IMR-90 (cell line): ENCODE measurements around the gene GJB4. TPM values are rescaled to one million over a fixed set of nuclear protein-coding genes. Genes with fewer than 3 reads are reported as not detected.

ENCODE experiments used
- ATAC-seq: fragments of 200-7000 bp; cut with Tn5 transposase; 2 replicates; pipeline ENCODE4 v1.9.1; 2020; ENCODE audit warnings: low read depth, mild to moderate bottlenecking, moderate library complexity
- BruUV-seq: library from RNA; stranded (reverse); fragments of 400-500 nt; replicated peaks from 2 replicates; lab custom pipeline; 2021; lab: Mats Ljungman, UMichigan
- CTCF ChIA-PET: fragments of 300-600 bp; formaldehyde crosslinking; extraction: SDS; loops from one replicate; lab custom pipeline; 2021; ENCODE audit warnings: antibody characterized with exemption; lab: Yijun Ruan, JAX
- POLR2A ChIA-PET: fragments of 300-600 bp; sonication (Branson Sonifier 250); formaldehyde crosslinking; loops from one replicate; lab custom pipeline; 2022; ENCODE audit warnings: antibody characterized with exemption; ENCODE audit not compliant: unreplicated experiment; lab: Charles Lee
- DNase-seq: peaks from one replicate; pipeline ENCODE4 v3.0.0; 2013
- H2AFZ ChIP-seq: replicated peaks from 2 replicates; pipeline ENCODE3; 2013; ENCODE audit warnings: low read length, mild to moderate bottlenecking; ENCODE audit not compliant: poor library complexity
- H2AK5ac ChIP-seq: 2 replicates; pipeline ENCODE4 v1.6.1; 2013; ENCODE audit warnings: low read depth, low read length, inconsistent platforms
- H2AK9ac ChIP-seq: replicated peaks from 2 replicates; pipeline ENCODE3; 2013; ENCODE audit warnings: mild to moderate bottlenecking, low read depth, low read length, moderate library complexity; ENCODE audit not compliant: poor library complexity
- H2BK120ac ChIP-seq: 2 replicates; pipeline ENCODE4 v1.6.1; 2013; ENCODE audit warnings: low read depth, low read length, inconsistent platforms
- H2BK15ac ChIP-seq: 3 replicates; pipeline ENCODE4 v1.6.1; 2013; ENCODE audit warnings: low read depth, low read length, inconsistent platforms
- H2BK20ac ChIP-seq: 2 replicates; pipeline ENCODE4 v1.6.1; 2013; ENCODE audit warnings: low read depth, mild to moderate bottlenecking, inconsistent platforms, low read length, moderate library complexity
- H2BK5ac ChIP-seq: 2 replicates; pipeline ENCODE4 v1.6.1; 2013; ENCODE audit warnings: mild to moderate bottlenecking, low read depth, low read length, inconsistent platforms; ENCODE audit not compliant: poor library complexity, severe bottlenecking
- H3K14ac ChIP-seq: replicated peaks from 2 replicates; pipeline ENCODE4 v1.6.1; 2013; ENCODE audit warnings: low read depth, low read length, inconsistent platforms
- H3K18ac ChIP-seq: 2 replicates; pipeline ENCODE4 v1.6.1; 2013; ENCODE audit warnings: low read depth, low read length, control low read depth
- H3K23ac ChIP-seq: 2 replicates; pipeline ENCODE4 v1.6.1; 2013; ENCODE audit warnings: low read depth, low read length, inconsistent platforms
- H3K27ac ChIP-seq: 2 replicates; pipeline ENCODE4 v1.5.1; 2013; ENCODE audit warnings: mild to moderate bottlenecking, control low read depth, low read length; ENCODE audit not compliant: insufficient read depth
- H3K27me3 ChIP-seq: 2 replicates; pipeline ENCODE4 v1.6.1; 2013; ENCODE audit warnings: low read length; ENCODE audit not compliant: control insufficient read depth, insufficient read depth
- H3K36me3 ChIP-seq: 2 replicates; pipeline ENCODE4 v1.6.1; 2013; ENCODE audit warnings: low read length, mixed read lengths; ENCODE audit not compliant: control insufficient read depth, insufficient read depth
- H3K4ac ChIP-seq: 2 replicates; pipeline ENCODE4 v1.6.1; 2013; ENCODE audit warnings: low read depth, low read length, inconsistent platforms
- H3K4me1 ChIP-seq: 2 replicates; pipeline ENCODE4 v1.6.1; 2013; ENCODE audit warnings: low read length, mixed read lengths; ENCODE audit not compliant: control insufficient read depth, insufficient read depth
- H3K4me2 ChIP-seq: 2 replicates; pipeline ENCODE4 v1.6.1; 2013; ENCODE audit warnings: low read depth, mild to moderate bottlenecking, control low read depth, low read length, moderate library complexity
- H3K4me3 ChIP-seq: 2 replicates; pipeline ENCODE4 v1.5.1; 2013; ENCODE audit warnings: low read depth, mild to moderate bottlenecking, control low read depth, low read length, moderate library complexity; ENCODE audit not compliant: insufficient read depth
- H3K56ac ChIP-seq: 2 replicates; pipeline ENCODE4 v1.6.1; 2013; ENCODE audit warnings: low read length, inconsistent platforms; ENCODE audit not compliant: insufficient read depth; ENCODE audit errors: extremely low read depth
- H3K79me1 ChIP-seq, 2 experiments: 2 replicates each; pipeline ENCODE4 v1.6.1; 2013; ENCODE audit warnings: low read length in 2 of 2, inconsistent platforms in 1 of 2, low read depth in 1 of 2
- H3K9ac ChIP-seq: 2 replicates; pipeline ENCODE4 v1.6.1; 2013; ENCODE audit warnings: low read depth, low read length, control low read depth
- H3K9me1 ChIP-seq: 2 replicates; pipeline ENCODE4 v1.6.1; 2013; ENCODE audit warnings: low read length, inconsistent platforms; ENCODE audit not compliant: insufficient read depth
- H3K9me3 ChIP-seq: 2 replicates; pipeline ENCODE4 v1.6.1; 2013; ENCODE audit warnings: low read length; ENCODE audit not compliant: control insufficient read depth, insufficient read depth
- H4K20me1 ChIP-seq: 2 replicates; pipeline ENCODE4 v1.6.1; 2013; ENCODE audit warnings: low read length, inconsistent platforms; ENCODE audit not compliant: insufficient read depth
- H4K5ac ChIP-seq: 2 replicates; pipeline ENCODE4 v1.6.1; 2013; ENCODE audit warnings: mild to moderate bottlenecking, low read depth, low read length, control low read depth
- H4K8ac ChIP-seq, 2 experiments: 2 replicates each; pipeline ENCODE4 v1.6.1; 2013; ENCODE audit warnings: low read depth in 2 of 2, low read length in 2 of 2, control low read depth in 1 of 2, inconsistent platforms in 1 of 2
- H4K91ac ChIP-seq: 2 replicates; pipeline ENCODE4 v1.6.1; 2013; ENCODE audit warnings: low read depth, low read length, inconsistent platforms; ENCODE audit not compliant: insufficient read depth
- NFE2L2 ChIP-seq: fragments of 150-350 bp; IDR thresholded peaks from 2 replicates; pipeline ENCODE4 v1.6.1; 2016; ENCODE audit warnings: low read depth, mild to moderate bottlenecking, low read length
- WGBS, 2 experiments: methylation state at CpG; one replicate each; pipeline versions ENCODE4 v1.1.5 to v1.1.7; 2013; ENCODE audit warnings: missing lambda C conversion rate in 2 of 2; ENCODE audit not compliant: insufficient read length in 1 of 2; ENCODE audit errors: extremely low coverage in 2 of 2; 5-methylcytosine and 5-hydroxymethylcytosine counted together
- dilution Hi-C: fragments of 300-500 bp; cut with HindIII; formaldehyde crosslinking; loops from one replicate; pipeline ENCODE4 v1.14.3; 2018; ENCODE audit warnings: low sequenced_read_pairs; ENCODE audit not compliant: unreplicated experiment
- in situ Hi-C: fragments of 300-500 bp; cut with MboI; formaldehyde crosslinking; loops from 3 replicates; pipeline ENCODE4 v1.14.3; 2019; ENCODE audit warnings: low sequenced_read_pairs, inconsistent platforms, mixed read lengths
- intact Hi-C: fragments of 100-400 bp; cut with micrococcal nuclease; formaldehyde crosslinking; loops from 2 replicates; pipeline ENCODE4 v1.10.0; 2022
- polyA plus RNA-seq, 3 experiments: library from polyadenylated mRNA; depleted of rRNA; stranded (reverse); fragments of >200 nt; gene quantifications; 2 replicates each; pipeline ENCODE4 v1.2.3, GENCODE V29; 2012; ENCODE audit warnings: low replicate concordance in 1 of 3
- total RNA-seq: library from RNA; depleted of rRNA; stranded (reverse); fragments of >200 nt; gene quantifications from 2 replicates; pipeline ENCODE4 v1.2.3, GENCODE V29; 2012
- TF ChIP-seq, protein P1 (sequence below): fragments of 150-350 bp; IDR thresholded peaks from 2 replicates; pipeline ENCODE4 v1.6.1; 2017; ENCODE audit warnings: mild to moderate bottlenecking, antibody characterized with exemption, low read length, low read depth

Gene GJB4
- total and polyA plus RNA-seq, 2 of the 4 experiments (the other 2 are of a cell fraction) = not detected

DNA sequence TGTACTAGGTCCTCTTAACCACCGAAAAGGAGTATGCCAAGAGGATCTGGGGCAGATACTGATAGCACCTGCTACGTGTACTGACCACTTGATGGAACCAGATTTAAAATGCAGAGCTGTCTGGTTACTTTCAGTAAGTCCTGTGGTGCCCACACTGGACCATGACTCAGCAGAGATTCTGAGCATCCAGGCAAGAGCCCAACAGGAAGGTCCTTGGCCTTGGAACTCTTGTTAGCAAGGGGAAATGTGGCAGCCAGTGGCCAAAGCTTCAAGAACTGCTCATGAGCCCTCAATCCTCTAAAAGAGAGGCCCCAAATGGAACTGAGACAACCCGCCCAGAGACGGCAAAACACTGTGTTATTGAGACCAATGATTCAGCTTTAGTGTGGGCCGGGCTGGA lies 8.9 kb upstream of the GJB4 start:
- no peak for DNase-seq
- intact Hi-C loops = no loop called here
- no peak for ATAC-seq

More for the DNA sequence above, 8.9 kb upstream of the GJB4 start:
- no peak overlapping the region for H2BK120ac ChIP-seq
- H3K36me3 ChIP-seq = no peaks in the 10 kb centered on the region
- H4K20me1 ChIP-seq = no peaks in the 10 kb centered on the region
- TF ChIP-seq, protein P1, sequence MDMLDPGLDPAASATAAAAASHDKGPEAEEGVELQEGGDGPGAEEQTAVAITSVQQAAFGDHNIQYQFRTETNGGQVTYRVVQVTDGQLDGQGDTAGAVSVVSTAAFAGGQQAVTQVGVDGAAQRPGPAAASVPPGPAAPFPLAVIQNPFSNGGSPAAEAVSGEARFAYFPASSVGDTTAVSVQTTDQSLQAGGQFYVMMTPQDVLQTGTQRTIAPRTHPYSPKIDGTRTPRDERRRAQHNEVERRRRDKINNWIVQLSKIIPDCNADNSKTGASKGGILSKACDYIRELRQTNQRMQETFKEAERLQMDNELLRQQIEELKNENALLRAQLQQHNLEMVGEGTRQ = no peak
- peak; percentile 44; the same call in 1 of the 2 replicates for TF ChIP-seq NFE2L2
- no peak overlapping the region for H3K9ac ChIP-seq
- no peaks in the 10 kb centered on the region for H3K9me1 ChIP-seq
- no peak overlapping the region for H3K4me2 ChIP-seq
- H2AK9ac ChIP-seq = no peak overlapping the region
- no peak overlapping the region for H3K4ac ChIP-seq
- no peak overlapping the region for H3K14ac ChIP-seq
- ChIA-PET CTCF (interaction anchor here (1.2 kb wide), 1 partner anchor 8 kb away, joined by 5 read pairs; no protein-coding TSS in a partner anchor), POLR2A (no interaction called here)
- no peak overlapping the region for H3K27ac ChIP-seq
- in situ Hi-C loops = no loop called here
- H2AK5ac ChIP-seq = no peak overlapping the region
- no peak overlapping the region for H3K23ac ChIP-seq
- no peak overlapping the region for H4K5ac ChIP-seq
- no peak overlapping the region for H4K8ac ChIP-seq
- dilution Hi-C loops = no loop called here
- H3K9me3 ChIP-seq = no peaks in the 10 kb centered on the region
- no peaks in the 10 kb centered on the region for H3K4me1 ChIP-seq
- H3K18ac ChIP-seq = no peak overlapping the region
- no peak overlapping the region for H3K56ac ChIP-seq
- H2AFZ ChIP-seq = no peak overlapping the region
- no peaks in the 10 kb centered on the region; the same call in 1 of the 2 replicates for H3K27me3 ChIP-seq
- BruUV-seq = no TSS peak
- no peak overlapping the region for H2BK15ac ChIP-seq
- 72% methylated on average over 5 of the region's 5 CpGs; no CpG with 5 or more reads in 1 of the 2 experiments for WGBS, 2 experiments
- H2BK5ac ChIP-seq = no peak overlapping the region
- no peak overlapping the region for H2BK20ac ChIP-seq
- H4K91ac ChIP-seq = no peak overlapping the region
- H3K4me3 ChIP-seq = no peak overlapping the region
- H3K79me1 ChIP-seq = no peaks in the 10 kb centered on the region
